SU-DHL-6 (cell line): Measurements from ENCODE around the gene TMEM184A.

ENCODE experiments used
- EZH2phosphoT487 ChIP-seq: fragments of 200-600 bp; sonication (generic), shearing (Covaris generic); conservative IDR thresholded peaks from 2 replicates; pipeline ENCODE4 v1.6.1; 2018; ENCODE audit warnings: mild to moderate bottlenecking, antibody characterized with exemption, low read length, moderate library complexity, mixed read lengths
- TF ChIP-seq, protein P1 (sequence below): fragments of 200-600 bp; sonication (generic); IDR thresholded peaks from one replicate; pipeline ENCODE4 v1.5.1; 2017; ENCODE audit warnings: antibody characterized with exemption, mild to moderate bottlenecking, low read length, moderate library complexity; ENCODE audit not compliant: insufficient read depth, poor library complexity, severe bottlenecking

DNA sequence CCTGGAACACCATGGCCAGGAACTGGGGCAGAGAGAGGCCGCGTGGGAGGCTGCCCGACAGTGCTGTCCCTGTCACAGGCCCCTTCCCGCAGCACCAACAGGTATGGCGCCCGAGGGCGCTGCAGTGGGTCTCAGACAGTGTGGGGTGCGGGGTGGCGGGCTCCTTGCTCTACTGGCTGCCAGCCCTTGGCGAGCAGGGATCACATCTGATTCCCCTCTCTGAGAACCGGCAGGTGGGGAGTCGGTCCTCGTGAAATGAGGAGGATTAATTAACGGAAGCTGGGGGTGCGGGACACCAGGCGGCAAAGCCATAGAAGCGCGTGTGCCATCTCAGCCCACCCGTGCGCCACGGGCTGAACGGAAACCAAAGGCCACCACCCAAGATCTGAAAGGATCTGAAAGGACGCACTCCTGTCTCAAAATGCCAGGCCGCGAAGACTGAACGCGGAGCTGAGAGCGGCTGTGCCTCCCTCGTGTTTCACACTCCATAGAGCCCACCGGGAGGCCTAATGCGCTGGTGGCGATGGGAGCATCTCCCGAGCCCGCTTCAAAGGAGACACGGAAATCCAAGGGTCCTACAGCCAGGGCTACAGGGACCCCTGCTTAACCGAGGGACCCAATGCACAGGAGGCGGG is 58.6 kb downstream of the TMEM184A start:
- TF ChIP-seq, protein P1, sequence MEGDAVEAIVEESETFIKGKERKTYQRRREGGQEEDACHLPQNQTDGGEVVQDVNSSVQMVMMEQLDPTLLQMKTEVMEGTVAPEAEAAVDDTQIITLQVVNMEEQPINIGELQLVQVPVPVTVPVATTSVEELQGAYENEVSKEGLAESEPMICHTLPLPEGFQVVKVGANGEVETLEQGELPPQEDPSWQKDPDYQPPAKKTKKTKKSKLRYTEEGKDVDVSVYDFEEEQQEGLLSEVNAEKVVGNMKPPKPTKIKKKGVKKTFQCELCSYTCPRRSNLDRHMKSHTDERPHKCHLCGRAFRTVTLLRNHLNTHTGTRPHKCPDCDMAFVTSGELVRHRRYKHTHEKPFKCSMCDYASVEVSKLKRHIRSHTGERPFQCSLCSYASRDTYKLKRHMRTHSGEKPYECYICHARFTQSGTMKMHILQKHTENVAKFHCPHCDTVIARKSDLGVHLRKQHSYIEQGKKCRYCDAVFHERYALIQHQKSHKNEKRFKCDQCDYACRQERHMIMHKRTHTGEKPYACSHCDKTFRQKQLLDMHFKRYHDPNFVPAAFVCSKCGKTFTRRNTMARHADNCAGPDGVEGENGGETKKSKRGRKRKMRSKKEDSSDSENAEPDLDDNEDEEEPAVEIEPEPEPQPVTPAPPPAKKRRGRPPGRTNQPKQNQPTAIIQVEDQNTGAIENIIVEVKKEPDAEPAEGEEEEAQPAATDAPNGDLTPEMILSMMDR: no peak
- TF ChIP-seq EZH2phosphoT487: no peak
